IMR-90 (cell line): ENCODE measurements around the gene TUBGCP2. TPM values are rescaled to one million over a fixed set of nuclear protein-coding genes. Genes with fewer than 3 reads are reported as not detected.

Experiments used
- ATAC-seq: fragments of 200-7000 bp; cut with Tn5 transposase; 2 replicates; pipeline ENCODE4 v1.9.1; 2020; ENCODE audit warnings: low read depth, mild to moderate bottlenecking, moderate library complexity
- BruUV-seq: library from RNA; stranded (reverse); fragments of 400-500 nt; replicated peaks from 2 replicates; lab custom pipeline; 2021; lab: Mats Ljungman, UMichigan
- CTCF ChIA-PET: fragments of 300-600 bp; formaldehyde crosslinking; extraction: SDS; loops from one replicate; lab custom pipeline; 2021; ENCODE audit warnings: antibody characterized with exemption; lab: Yijun Ruan, JAX
- POLR2A ChIA-PET: fragments of 300-600 bp; sonication (Branson Sonifier 250); formaldehyde crosslinking; loops from one replicate; lab custom pipeline; 2022; ENCODE audit warnings: antibody characterized with exemption; ENCODE audit not compliant: unreplicated experiment; lab: Charles Lee
- DNase-seq: peaks from one replicate; pipeline ENCODE4 v3.0.0; 2013
- H2AFZ ChIP-seq: replicated peaks from 2 replicates; pipeline ENCODE3; 2013; ENCODE audit warnings: low read length, mild to moderate bottlenecking; ENCODE audit not compliant: poor library complexity
- H2AK5ac ChIP-seq: 2 replicates; pipeline ENCODE4 v1.6.1; 2013; ENCODE audit warnings: low read depth, low read length, inconsistent platforms
- H2AK9ac ChIP-seq: replicated peaks from 2 replicates; pipeline ENCODE3; 2013; ENCODE audit warnings: mild to moderate bottlenecking, low read depth, low read length, moderate library complexity; ENCODE audit not compliant: poor library complexity
- H2BK120ac ChIP-seq: 2 replicates; pipeline ENCODE4 v1.6.1; 2013; ENCODE audit warnings: low read depth, low read length, inconsistent platforms
- H2BK15ac ChIP-seq: 3 replicates; pipeline ENCODE4 v1.6.1; 2013; ENCODE audit warnings: low read depth, low read length, inconsistent platforms
- H2BK20ac ChIP-seq: 2 replicates; pipeline ENCODE4 v1.6.1; 2013; ENCODE audit warnings: low read depth, mild to moderate bottlenecking, inconsistent platforms, low read length, moderate library complexity
- H2BK5ac ChIP-seq: 2 replicates; pipeline ENCODE4 v1.6.1; 2013; ENCODE audit warnings: mild to moderate bottlenecking, low read depth, low read length, inconsistent platforms; ENCODE audit not compliant: poor library complexity, severe bottlenecking
- H3K14ac ChIP-seq: replicated peaks from 2 replicates; pipeline ENCODE4 v1.6.1; 2013; ENCODE audit warnings: low read depth, low read length, inconsistent platforms
- H3K18ac ChIP-seq: 2 replicates; pipeline ENCODE4 v1.6.1; 2013; ENCODE audit warnings: low read depth, low read length, control low read depth
- H3K23ac ChIP-seq: 2 replicates; pipeline ENCODE4 v1.6.1; 2013; ENCODE audit warnings: low read depth, low read length, inconsistent platforms
- H3K27ac ChIP-seq: 2 replicates; pipeline ENCODE4 v1.5.1; 2013; ENCODE audit warnings: mild to moderate bottlenecking, control low read depth, low read length; ENCODE audit not compliant: insufficient read depth
- H3K27me3 ChIP-seq: 2 replicates; pipeline ENCODE4 v1.6.1; 2013; ENCODE audit warnings: low read length; ENCODE audit not compliant: control insufficient read depth, insufficient read depth
- H3K36me3 ChIP-seq: 2 replicates; pipeline ENCODE4 v1.6.1; 2013; ENCODE audit warnings: low read length, mixed read lengths; ENCODE audit not compliant: control insufficient read depth, insufficient read depth
- H3K4ac ChIP-seq: 2 replicates; pipeline ENCODE4 v1.6.1; 2013; ENCODE audit warnings: low read depth, low read length, inconsistent platforms
- H3K4me1 ChIP-seq: 2 replicates; pipeline ENCODE4 v1.6.1; 2013; ENCODE audit warnings: low read length, mixed read lengths; ENCODE audit not compliant: control insufficient read depth, insufficient read depth
- H3K4me2 ChIP-seq: 2 replicates; pipeline ENCODE4 v1.6.1; 2013; ENCODE audit warnings: low read depth, mild to moderate bottlenecking, control low read depth, low read length, moderate library complexity
- H3K4me3 ChIP-seq: 2 replicates; pipeline ENCODE4 v1.5.1; 2013; ENCODE audit warnings: low read depth, mild to moderate bottlenecking, control low read depth, low read length, moderate library complexity; ENCODE audit not compliant: insufficient read depth
- H3K56ac ChIP-seq: 2 replicates; pipeline ENCODE4 v1.6.1; 2013; ENCODE audit warnings: low read length, inconsistent platforms; ENCODE audit not compliant: insufficient read depth; ENCODE audit errors: extremely low read depth
- H3K79me1 ChIP-seq, 2 experiments: 2 replicates each; pipeline ENCODE4 v1.6.1; 2013; ENCODE audit warnings: low read length in 2 of 2, inconsistent platforms in 1 of 2, low read depth in 1 of 2
- H3K9ac ChIP-seq: 2 replicates; pipeline ENCODE4 v1.6.1; 2013; ENCODE audit warnings: low read depth, low read length, control low read depth
- H3K9me1 ChIP-seq: 2 replicates; pipeline ENCODE4 v1.6.1; 2013; ENCODE audit warnings: low read length, inconsistent platforms; ENCODE audit not compliant: insufficient read depth
- H3K9me3 ChIP-seq: 2 replicates; pipeline ENCODE4 v1.6.1; 2013; ENCODE audit warnings: low read length; ENCODE audit not compliant: control insufficient read depth, insufficient read depth
- H4K20me1 ChIP-seq: 2 replicates; pipeline ENCODE4 v1.6.1; 2013; ENCODE audit warnings: low read length, inconsistent platforms; ENCODE audit not compliant: insufficient read depth
- H4K5ac ChIP-seq: 2 replicates; pipeline ENCODE4 v1.6.1; 2013; ENCODE audit warnings: mild to moderate bottlenecking, low read depth, low read length, control low read depth
- H4K8ac ChIP-seq, 2 experiments: 2 replicates each; pipeline ENCODE4 v1.6.1; 2013; ENCODE audit warnings: low read depth in 2 of 2, low read length in 2 of 2, control low read depth in 1 of 2, inconsistent platforms in 1 of 2
- H4K91ac ChIP-seq: 2 replicates; pipeline ENCODE4 v1.6.1; 2013; ENCODE audit warnings: low read depth, low read length, inconsistent platforms; ENCODE audit not compliant: insufficient read depth
- RFX5 ChIP-seq: IDR thresholded peaks from 2 replicates; pipeline ENCODE4 v1.8.0; 2012; ENCODE audit warnings: low read depth, mild to moderate bottlenecking, low read length, moderate library complexity
- WGBS, 2 experiments: methylation state at CpG; one replicate each; pipeline versions ENCODE4 v1.1.5 to v1.1.7; 2013; ENCODE audit warnings: missing lambda C conversion rate in 2 of 2; ENCODE audit not compliant: insufficient read length in 1 of 2; ENCODE audit errors: extremely low coverage in 2 of 2; 5-methylcytosine and 5-hydroxymethylcytosine counted together
- dilution Hi-C: fragments of 300-500 bp; cut with HindIII; formaldehyde crosslinking; loops from one replicate; pipeline ENCODE4 v1.14.3; 2018; ENCODE audit warnings: low sequenced_read_pairs; ENCODE audit not compliant: unreplicated experiment
- in situ Hi-C: fragments of 300-500 bp; cut with MboI; formaldehyde crosslinking; loops from 3 replicates; pipeline ENCODE4 v1.14.3; 2019; ENCODE audit warnings: low sequenced_read_pairs, inconsistent platforms, mixed read lengths
- intact Hi-C: fragments of 100-400 bp; cut with micrococcal nuclease; formaldehyde crosslinking; loops from 2 replicates; pipeline ENCODE4 v1.10.0; 2022
- polyA plus RNA-seq, 3 experiments: library from polyadenylated mRNA; depleted of rRNA; stranded (reverse); fragments of >200 nt; gene quantifications; 2 replicates each; pipeline ENCODE4 v1.2.3, GENCODE V29; 2012; ENCODE audit warnings: low replicate concordance in 1 of 3
- total RNA-seq: library from RNA; depleted of rRNA; stranded (reverse); fragments of >200 nt; gene quantifications from 2 replicates; pipeline ENCODE4 v1.2.3, GENCODE V29; 2012

The TUBGCP2 gene
- total and polyA plus RNA-seq, 2 of the 4 experiments (the other 2 are of a cell fraction) = 48.1 to 72.6 TPM

- no peak overlapping the region for H2BK15ac ChIP-seq
- H3K23ac ChIP-seq = no peak overlapping the region
- CTCF ChIA-PET = no interaction called here
- in situ Hi-C loops = loop anchor here (25.0 kb wide), 1 partner anchor 606 kb away; no protein-coding TSS in a partner anchor
- WGBS, 2 experiments = 91% methylated on average over 11 of the region's 22 CpGs; no CpG with 5 or more reads in 1 of the 2 experiments
- no peak overlapping the region for H3K9ac ChIP-seq
- BruUV-seq = no TSS peak
- H3K27ac ChIP-seq = no peak overlapping the region
- no peak overlapping the region for H2AK9ac ChIP-seq
- H2BK20ac ChIP-seq = no peak overlapping the region
- H3K14ac ChIP-seq = no peak overlapping the region
- H3K4me3 ChIP-seq = no peak overlapping the region
- no peak overlapping the region for H2BK5ac ChIP-seq
- POLR2A ChIA-PET = no interaction called here
- H4K5ac ChIP-seq = no peak overlapping the region
- H3K9me3 ChIP-seq = no peaks in the 10 kb centered on the region
- H4K20me1 ChIP-seq = no peaks in the 10 kb centered on the region
- no peaks in the 10 kb centered on the region for H3K9me1 ChIP-seq
- H2AFZ ChIP-seq = no peak overlapping the region
- no peaks in the 10 kb centered on the region for H3K79me1 ChIP-seq
- no peak overlapping the region for H3K18ac ChIP-seq
- no peak overlapping the region for H3K4ac ChIP-seq
- H3K36me3 ChIP-seq = peaks cover 4% of the 10 kb centered on the region; the same call in 1 of the 2 replicates
- no peak overlapping the region for H4K8ac ChIP-seq
- H3K4me1 ChIP-seq = no peaks in the 10 kb centered on the region
- intact Hi-C loops = no loop called here
- no peak overlapping the region for H3K4me2 ChIP-seq
- no peak overlapping the region for H2AK5ac ChIP-seq
- ATAC-seq = no peak
- no peak overlapping the region for H3K56ac ChIP-seq
- H2BK120ac ChIP-seq = no peak overlapping the region
- dilution Hi-C loops = no loop called here
- no peak for DNase-seq
- no peak overlapping the region for H4K91ac ChIP-seq
- no peak for TF ChIP-seq RFX5
- H3K27me3 ChIP-seq = no peaks in the 10 kb centered on the region; the same call in 1 of the 2 replicates
Observed at GRCh38 chr10:133268532-133268931, 40.1 kb downstream of the TUBGCP2 start.
